Kidney (tissue), 14 donors: ENCODE data around the gene CSF1. TPM values are rescaled to one million over a fixed set of nuclear protein-coding genes. Genes with fewer than 3 reads are reported as not detected.

Experiments used
- DNase-seq, 5 donors: peaks; one replicate each; pipeline ENCODE4 v3.0.0-alpha.2; 2013 to 2020
- FAIRE-seq: peaks from 2 replicates; lab custom pipeline; 2012; peaks lifted over from hg19 to GRCh38; lab: Jason Lieb, UNC
- H3K27ac ChIP-seq, 2 donors: one replicate each; pipeline ENCODE4 v1.7.0; 2013; ENCODE audit warnings: low read depth in 2 of 2, low read length in 2 of 2, inconsistent platforms in 1 of 2
- H3K27me3 ChIP-seq: one replicate; pipeline ENCODE4 v1.7.1; 2013; ENCODE audit warnings: low read length, inconsistent platforms; ENCODE audit not compliant: control insufficient read depth, insufficient read depth
- H3K36me3 ChIP-seq, 3 donors: one replicate each; pipeline versions ENCODE4 v1.7.0 to v1.7.1; 2013; ENCODE audit warnings: low read length in 3 of 3, control low read depth in 1 of 3, inconsistent platforms in 1 of 3; ENCODE audit not compliant: insufficient read depth in 3 of 3, control insufficient read depth in 2 of 3
- H3K4me1 ChIP-seq, 3 donors: one replicate each; pipeline versions ENCODE4 v1.7.0 to v1.7.1; 2013; ENCODE audit warnings: low read length in 3 of 3, inconsistent platforms in 1 of 3, low read depth in 1 of 3; ENCODE audit not compliant: control insufficient read depth in 2 of 3, insufficient read depth in 2 of 3
- H3K4me3 ChIP-seq, 3 donors: one replicate each; pipeline versions ENCODE4 v1.7.0 to v1.8.1; 2013; ENCODE audit warnings: low read length in 3 of 3, control low read depth in 1 of 3, inconsistent platforms in 1 of 3
- H3K9ac ChIP-seq, 3 donors: one replicate each; pipeline versions ENCODE4 v1.7.0 to v1.7.1; 2013; ENCODE audit warnings: low read length in 3 of 3, control low read depth in 1 of 3, inconsistent platforms in 1 of 3
- H3K9me3 ChIP-seq, 3 donors: one replicate each; pipeline versions ENCODE4 v1.7.0 to v1.7.1; 2013; ENCODE audit warnings: low read length in 3 of 3, control low read depth in 1 of 3, inconsistent platforms in 1 of 3; ENCODE audit not compliant: control insufficient read depth in 2 of 3, insufficient read depth in 1 of 3
- intact Hi-C: fragments of 100-400 bp; cut with DNase I; formaldehyde crosslinking; loops from one replicate; pipeline ENCODE4 v1.11.1; 2022
- polyA plus RNA-seq: library from polyadenylated mRNA; stranded (reverse); fragments of 350-450 nt; fragmentation: Illumina TruSeq; extraction: RNeasy Lipid Tissue Mini Kit (QIAGEN cat#74804); gene quantifications from one replicate; pipeline ENCODE4 v1.2.3, GENCODE V29; 2014; ENCODE audit warnings: low read depth, low replicate concordance; ENCODE audit not compliant: insufficient read depth
- total RNA-seq: library from RNA; stranded (reverse); fragmentation: NEBNext Ultra II Directional; extraction: Animal tissue kit (Norgen Biotek cat#: 25700); gene quantifications from one replicate; pipeline ENCODE4 v1.2.1, GENCODE V29; 2021
- TF ChIP-seq, protein P1 (sequence below): IDR thresholded peaks from 3 replicates; pipeline ENCODE4 v1.5.1; 2012; ENCODE audit warnings: mild to moderate bottlenecking, moderate library complexity, borderline replicate concordance; ENCODE audit not compliant: insufficient read depth; ENCODE audit errors: extremely low read depth
- donor health status: control.
- donor health status: control.
- donor health status: control.
- donor health status: control.
- donor health status: control.
- donor health status: DM: yes; HTN: yes; CAD: no.
- donor health status: Normal renal cell carcinoma (clear cell type).

The CSF1 gene
- total and polyA plus RNA-seq, 2 donors from 2014 or later, result 11.1 to 33.8 TPM

- no peak for DNase-seq
- Histone ChIP-seq H3K27ac (no peak overlapping the region), H3K9ac (no peak overlapping the region), H3K9me3 (no peaks in the 10 kb centered on the region), H3K4me3 (no peak overlapping the region), H3K36me3 (no peaks in the 10 kb centered on the region), H3K27me3 (no peaks in the 10 kb centered on the region), H3K4me1 (peaks cover 0 to 9% (median 4%) of the 10 kb centered on the region in 3 donors)
- FAIRE-seq, result no peak
- intact Hi-C loops, result no loop called here
- TF ChIP-seq, protein P1, sequence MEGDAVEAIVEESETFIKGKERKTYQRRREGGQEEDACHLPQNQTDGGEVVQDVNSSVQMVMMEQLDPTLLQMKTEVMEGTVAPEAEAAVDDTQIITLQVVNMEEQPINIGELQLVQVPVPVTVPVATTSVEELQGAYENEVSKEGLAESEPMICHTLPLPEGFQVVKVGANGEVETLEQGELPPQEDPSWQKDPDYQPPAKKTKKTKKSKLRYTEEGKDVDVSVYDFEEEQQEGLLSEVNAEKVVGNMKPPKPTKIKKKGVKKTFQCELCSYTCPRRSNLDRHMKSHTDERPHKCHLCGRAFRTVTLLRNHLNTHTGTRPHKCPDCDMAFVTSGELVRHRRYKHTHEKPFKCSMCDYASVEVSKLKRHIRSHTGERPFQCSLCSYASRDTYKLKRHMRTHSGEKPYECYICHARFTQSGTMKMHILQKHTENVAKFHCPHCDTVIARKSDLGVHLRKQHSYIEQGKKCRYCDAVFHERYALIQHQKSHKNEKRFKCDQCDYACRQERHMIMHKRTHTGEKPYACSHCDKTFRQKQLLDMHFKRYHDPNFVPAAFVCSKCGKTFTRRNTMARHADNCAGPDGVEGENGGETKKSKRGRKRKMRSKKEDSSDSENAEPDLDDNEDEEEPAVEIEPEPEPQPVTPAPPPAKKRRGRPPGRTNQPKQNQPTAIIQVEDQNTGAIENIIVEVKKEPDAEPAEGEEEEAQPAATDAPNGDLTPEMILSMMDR, result no peak
Measured at GRCh38 chr1:109906160-109906838, 4.3 kb upstream of the CSF1 start.

GRCh38 chr1:109906839-109907180, 3.8 kb upstream of the CSF1 start:
- no peaks in the 10 kb centered on the region for H3K27me3 ChIP-seq
- TF ChIP-seq, protein P1, result no peak
- H3K4me1 ChIP-seq, result peaks cover 0 to 13% (median 4%) of the 10 kb centered on the region in 3 donors
- no peak overlapping the region for H3K9ac ChIP-seq
- DNase-seq (no peak), FAIRE-seq (no peak)
- no peaks in the 10 kb centered on the region for H3K36me3 ChIP-seq
- H3K27ac ChIP-seq, result no peak overlapping the region
- intact Hi-C loops, result no loop called here
- no peak overlapping the region for H3K4me3 ChIP-seq
- no peaks in the 10 kb centered on the region for H3K9me3 ChIP-seq

- intact Hi-C loops, result no loop called here
- no peak for FAIRE-seq
- TF ChIP-seq, protein P1, result no peak
- H3K27me3 ChIP-seq, result no peaks in the 10 kb centered on the region
- no peak overlapping the region for H3K4me3 ChIP-seq
- H3K36me3 ChIP-seq, result no peaks in the 10 kb centered on the region
- no peak overlapping the region for H3K9ac ChIP-seq
- H3K27ac ChIP-seq, result no peak overlapping the region
- no peak for DNase-seq
- no peaks in the 10 kb centered on the region for H3K9me3 ChIP-seq
- peaks cover 0 to 15% (median 4%) of the 10 kb centered on the region in 3 donors for H3K4me1 ChIP-seq
Measured at GRCh38 chr1:109907190-109907774, 3.4 kb upstream of the CSF1 start.
